H7 (cell line): ENCODE results near the gene PTPRH. TPM values are rescaled to one million over a fixed set of nuclear protein-coding genes. Genes with fewer than 3 reads are reported as not detected.
A peak's percentile ranks its signal among the peaks of the same experiment; 100 is the strongest.

ENCODE experiments used
- DNase-seq: peaks from one replicate; pipeline ENCODE4 v3.0.0; 2012
- H3K27me3 ChIP-seq: 2 replicates; pipeline ENCODE4 v1.6.0; 2011; ENCODE audit warnings: mild to moderate bottlenecking, low read length; ENCODE audit not compliant: control insufficient read depth, insufficient read depth
- H3K36me3 ChIP-seq: replicated peaks from 2 replicates; pipeline ENCODE4 v1.5.1; 2011; ENCODE audit warnings: low read length; ENCODE audit not compliant: control insufficient read depth, insufficient read depth
- H3K4me3 ChIP-seq: 2 replicates; pipeline ENCODE4 v1.5.1; 2011; ENCODE audit warnings: low read depth, mild to moderate bottlenecking, control low read depth, low read length, moderate library complexity; ENCODE audit not compliant: insufficient read depth
- total RNA-seq: library from RNA; depleted of rRNA; stranded (reverse); fragments of >200 nt; shearing (Covaris generic); gene quantifications from 2 replicates; pipeline ENCODE4 v1.2.3, GENCODE V29; 2014

PTPRH gene
- total RNA-seq, 1 experiment from 2014 or later = 2.3 TPM

- H3K27me3 ChIP-seq = no peaks in the 10 kb centered on the region
- peaks cover 45% of the 10 kb centered on the region for H3K36me3 ChIP-seq
- no peak for DNase-seq
- no peak overlapping the region for H3K4me3 ChIP-seq
Measured at GRCh38 chr19:55238030-55238429, 28.7 kb upstream of the PTPRH start.

- no peak for DNase-seq
- Histone ChIP-seq H3K4me3 (no peak overlapping the region), H3K36me3 (peaks cover 30% of the 10 kb centered on the region), H3K27me3 (no peaks in the 10 kb centered on the region)
Measured at GRCh38 chr19:55232986-55233385, 23.7 kb upstream of the PTPRH start.

- no peak for DNase-seq
- Histone ChIP-seq H3K27me3 (no peaks in the 10 kb centered on the region), H3K4me3 (no peak overlapping the region), H3K36me3 (peaks cover 29% of the 10 kb centered on the region)
Measured at GRCh38 chr19:55232286-55232602, 22.9 kb upstream of the PTPRH start.

GRCh38 chr19:55231391-55232285 lies 22.3 kb upstream of the PTPRH start:
- peaks cover 23% of the 10 kb centered on the region for H3K36me3 ChIP-seq
- H3K27me3 ChIP-seq = no peaks in the 10 kb centered on the region
- no peak for DNase-seq
- no peak overlapping the region for H3K4me3 ChIP-seq

- DNase-seq = peak; percentile 51
- Histone ChIP-seq H3K36me3 (peaks cover 16% of the 10 kb centered on the region), H3K4me3 (no peak overlapping the region), H3K27me3 (no peaks in the 10 kb centered on the region)
Measured at GRCh38 chr19:55230780-55231179, 21.5 kb upstream of the PTPRH start.

GRCh38 chr19:55230329-55230728 lies 21.0 kb upstream of the PTPRH start:
- H3K36me3 ChIP-seq = peaks cover 15% of the 10 kb centered on the region
- no peak overlapping the region for H3K4me3 ChIP-seq
- H3K27me3 ChIP-seq = no peaks in the 10 kb centered on the region
- no peak for DNase-seq

- DNase-seq = peak; percentile 43
- H3K27me3 ChIP-seq = no peaks in the 10 kb centered on the region
- H3K36me3 ChIP-seq = peaks cover 15% of the 10 kb centered on the region
- H3K4me3 ChIP-seq = no peak overlapping the region
Measured at GRCh38 chr19:55229789-55230182, 20.5 kb upstream of the PTPRH start.

GRCh38 chr19:55229145-55229788 lies 20.0 kb upstream of the PTPRH start:
- H3K4me3 ChIP-seq = no peak overlapping the region
- H3K36me3 ChIP-seq = peaks cover 12% of the 10 kb centered on the region
- peak; percentile 40 for DNase-seq
- H3K27me3 ChIP-seq = no peaks in the 10 kb centered on the region

GRCh38 chr19:55228403-55229031 lies 19.2 kb upstream of the PTPRH start, which contains the start of gene TMEM86B:
TSS of gene TMEM86B (minus strand) at chr19:55228763. CDS start at chr19:55228741, 22 bp downstream.
- DNase-seq = peak; percentile 48
- Histone ChIP-seq H3K4me3 (no peak within 1 kb of the TSS), H3K27me3 (no peaks in the 10 kb centered on the region), H3K36me3 (peaks cover 12% of the 10 kb centered on the region)

- Histone ChIP-seq H3K36me3 (peaks cover 12% of the 10 kb centered on the region), H3K27me3 (no peaks in the 10 kb centered on the region), H3K4me3 (no peak overlapping the region)
- DNase-seq = peak; percentile 68
Measured at GRCh38 chr19:55228015-55228391, 18.7 kb upstream of the PTPRH start.

- H3K4me3 ChIP-seq = no peak overlapping the region
- DNase-seq = peak; percentile 47
- H3K27me3 ChIP-seq = no peaks in the 10 kb centered on the region
- H3K36me3 ChIP-seq = peaks cover 8% of the 10 kb centered on the region
Measured at GRCh38 chr19:55227241-55228014, 18.1 kb upstream of the PTPRH start.

- DNase-seq = peak; percentile 44
- Histone ChIP-seq H3K36me3 (peaks cover 6% of the 10 kb centered on the region), H3K27me3 (no peaks in the 10 kb centered on the region), H3K4me3 (no peak overlapping the region)
Measured at GRCh38 chr19:55226788-55227187, 17.5 kb upstream of the PTPRH start.

- H3K27me3 ChIP-seq = no peaks in the 10 kb centered on the region
Measured at GRCh38 chr19:55226273-55226672, 17.0 kb upstream of the PTPRH start.

GRCh38 chr19:55225415-55225958 lies 16.2 kb upstream of the PTPRH start:
- DNase-seq = peak; percentile 24
- Histone ChIP-seq H3K27me3 (no peaks in the 10 kb centered on the region), H3K36me3 (no peaks in the 10 kb centered on the region; the same call in none of the 2 replicates), H3K4me3 (no peak overlapping the region)

More at GRCh38 chr19:55226273-55226672, 17.0 kb upstream of the PTPRH start:
- peaks cover 4% of the 10 kb centered on the region for H3K36me3 ChIP-seq
- peak; percentile 18 for DNase-seq
- no peak overlapping the region for H3K4me3 ChIP-seq
